Heart left ventricle (tissue), 16 donors: ENCODE measurements around the gene PHEX. TPM values are rescaled to one million over a fixed set of nuclear protein-coding genes. Genes with fewer than 3 reads are reported as not detected.

ENCODE experiments used
- ATAC-seq, 4 donors: fragments of 200-7000 bp; cut with Tn5 transposase; one replicate each; pipeline ENCODE4 v1.9.1; 2020 to 2022; ENCODE audit warnings: moderate library complexity in 4 of 4, mild to moderate bottlenecking in 3 of 4, moderate number of reproducible peaks in 1 of 4
- DNase-seq, 5 donors: peaks; one replicate each; pipeline ENCODE4 v3.0.0-alpha.2; 2020
- H3K27ac ChIP-seq, 12 donors: fragments of 200-600 bp; sonication (generic) in 4 of 12; one replicate each; pipeline versions ENCODE4 v1.5.0 to v1.8.0; 2016 to 2022; ENCODE audit warnings: mild to moderate bottlenecking in 2 of 12
- H3K27me3 ChIP-seq, 9 donors: fragments of 200-600 bp; sonication (generic) in 2 of 9; one replicate each; pipeline versions ENCODE4 v1.5.1 to v1.8.0; 2016 to 2022; ENCODE audit warnings: mild to moderate bottlenecking in 3 of 9
- H3K36me3 ChIP-seq, 9 donors: fragments of 200-600 bp; sonication (generic) in 2 of 9; one replicate each; pipeline versions ENCODE4 v1.5.0 to v1.8.0; 2018 to 2022; ENCODE audit warnings: mild to moderate bottlenecking in 2 of 9
- H3K4me1 ChIP-seq, 12 donors: fragments of 200-600 bp; sonication (generic) in 4 of 12; one replicate each; pipeline versions ENCODE4 v1.5.0 to v1.8.0; 2016 to 2022; ENCODE audit warnings: mild to moderate bottlenecking in 3 of 12
- H3K4me3 ChIP-seq, 12 donors: fragments of 200-600 bp; sonication (generic) in 4 of 12; one replicate each; pipeline versions ENCODE4 v1.5.0 to v1.8.0; 2017 to 2022; ENCODE audit warnings: mild to moderate bottlenecking in 9 of 12, moderate library complexity in 4 of 12
- H3K9me3 ChIP-seq, 12 donors: fragments of 200-600 bp; sonication (generic) in 4 of 12; one replicate each; pipeline versions ENCODE4 v1.5.0 to v1.8.0; 2016 to 2022; ENCODE audit warnings: mild to moderate bottlenecking in 1 of 12
- POLR2A ChIP-seq, 2 donors: fragments of 450-650 bp; IDR thresholded peaks; one replicate each; pipeline ENCODE4 v1.6.1; 2017; ENCODE audit warnings: antibody characterized with exemption in 2 of 2, mild to moderate bottlenecking in 2 of 2, moderate library complexity in 2 of 2
- WGBS, 4 donors: extraction: QIAGEN DNeasy Blood & Tissue Kit in 2 of 4; methylation state at CpG; one replicate each; pipeline versions ENCODE4 v1.1.5 to v1.1.7; 2013 to 2018; 5-methylcytosine and 5-hydroxymethylcytosine counted together
- intact Hi-C, 10 donors: fragments of 100-400 bp; cut with DNase I; formaldehyde crosslinking; loops; one replicate each; pipeline versions ENCODE4 v1.11.1 to v1.14.2; 2022
- polyA plus RNA-seq, 2 donors: library from polyadenylated mRNA; stranded (reverse); fragments of 200-250 nt; gene quantifications; one replicate each; pipeline ENCODE4 v1.2.3, GENCODE V29; 2013
- total RNA-seq, 9 donors: library from RNA; depleted of rRNA in 2 of 9; stranded (reverse); fragments of >200 nt in 2 of 9; fragmentation: NEBNext Ultra II Directional in 3 of 9; extraction: Animal tissue kit (Norgen Biotek cat#: 25700) in 3 of 9; gene quantifications; one replicate each; pipeline versions ENCODE4 v1.1.0 to v1.2.4, GENCODE V29; 2016 to 2023
- TF ChIP-seq, protein P1 (sequence below), 12 donors: fragments of 200-600 bp; sonication (generic) in 4 of 12; IDR thresholded peaks; one replicate each; pipeline versions ENCODE4 v1.5.0 to v1.8.0; 2018 to 2022; ENCODE audit warnings: antibody characterized with exemption in 12 of 12, mild to moderate bottlenecking in 5 of 12
- donor health status: ischemic (EF 13 %, LVEDD 7.1; RV severe dilation, severe dysfunction).
- donor health status: healthy with polysubstance abuse.
- donor health status: DM: no; HTN: yes; CAD: no.
- donor health status: DM: no; HTN: no; CAD: no.
- donor health status: ischemic (EF 25% LVEDD 6.9; RV normal size, moderate dysfunction).
- donor health status: ischemic (EF 25% LVEDD 5.7; RV mildly dilated, moderate dysfunction).
- donor health status: healthy.
- donor health status: DM: yes; HTN: yes; CAD: no.
- donor health status: ischemic (EF 35%, LVEDD 5.7; RV mildly dilated, moderate dysfunction).
- donor health status: nonischemic (EF 11% LVEDD 7.7; RV severe dilation, severe dysfunction).
- donor health status: DM: yes; HTN: yes; CAD: no.
- donor health status: PGD.
- donor health status: ischemic (EF 29% LVEDD 5.4; RV normal size, mild dysfunction).
- donor health status: nonischemic (EF 23%, LVEDD 6.1; RV moderate dilation, normal function).

The PHEX gene
- total and polyA plus RNA-seq, 11 donors, result 0.01 to 0.53 (median 0.23) TPM; not detected in 5

DNA sequence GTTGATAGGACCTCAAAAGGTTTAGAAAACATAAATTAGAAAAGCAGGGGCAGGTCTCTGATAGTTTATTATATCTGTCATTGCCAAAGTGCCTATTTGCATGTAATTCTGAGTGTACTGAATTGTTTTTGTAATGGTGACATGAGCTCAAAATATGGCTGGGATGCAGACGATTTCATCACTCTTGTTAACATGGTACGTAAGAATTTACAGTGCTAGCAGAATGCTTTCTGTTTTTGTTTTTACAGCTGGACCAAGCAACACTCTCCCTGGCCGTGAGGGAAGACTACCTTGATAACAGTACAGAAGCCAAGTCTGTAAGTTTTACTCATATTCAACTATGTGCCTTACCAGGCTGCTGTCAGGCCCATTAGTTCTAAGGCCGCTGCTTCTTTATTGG lies 58.1 kb downstream of the PHEX start:
- no peaks in the 10 kb centered on the region for H3K36me3 ChIP-seq
- ATAC-seq (no peak), DNase-seq (no peak)
- no peaks in the 10 kb centered on the region for H3K4me1 ChIP-seq
- H3K9me3 ChIP-seq, result no peaks in the 10 kb centered on the region
- 51 to 81% (median 58%) methylated on average over 4 of the region's 4 CpGs for WGBS, 4 donors
- H3K27me3 ChIP-seq, result peaks cover 0 to 3% (median 0%) of the 10 kb centered on the region in 9 donors
- no peak overlapping the region for H3K27ac ChIP-seq
- no peak for TF ChIP-seq POLR2A (IDR thresholded peaks at IDR 0.05)
- TF ChIP-seq, protein P1, sequence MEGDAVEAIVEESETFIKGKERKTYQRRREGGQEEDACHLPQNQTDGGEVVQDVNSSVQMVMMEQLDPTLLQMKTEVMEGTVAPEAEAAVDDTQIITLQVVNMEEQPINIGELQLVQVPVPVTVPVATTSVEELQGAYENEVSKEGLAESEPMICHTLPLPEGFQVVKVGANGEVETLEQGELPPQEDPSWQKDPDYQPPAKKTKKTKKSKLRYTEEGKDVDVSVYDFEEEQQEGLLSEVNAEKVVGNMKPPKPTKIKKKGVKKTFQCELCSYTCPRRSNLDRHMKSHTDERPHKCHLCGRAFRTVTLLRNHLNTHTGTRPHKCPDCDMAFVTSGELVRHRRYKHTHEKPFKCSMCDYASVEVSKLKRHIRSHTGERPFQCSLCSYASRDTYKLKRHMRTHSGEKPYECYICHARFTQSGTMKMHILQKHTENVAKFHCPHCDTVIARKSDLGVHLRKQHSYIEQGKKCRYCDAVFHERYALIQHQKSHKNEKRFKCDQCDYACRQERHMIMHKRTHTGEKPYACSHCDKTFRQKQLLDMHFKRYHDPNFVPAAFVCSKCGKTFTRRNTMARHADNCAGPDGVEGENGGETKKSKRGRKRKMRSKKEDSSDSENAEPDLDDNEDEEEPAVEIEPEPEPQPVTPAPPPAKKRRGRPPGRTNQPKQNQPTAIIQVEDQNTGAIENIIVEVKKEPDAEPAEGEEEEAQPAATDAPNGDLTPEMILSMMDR (IDR thresholded peaks at IDR 0.05), result no peak
- intact Hi-C loops, result no loop called here
- no peak overlapping the region for H3K4me3 ChIP-seq

DNA sequence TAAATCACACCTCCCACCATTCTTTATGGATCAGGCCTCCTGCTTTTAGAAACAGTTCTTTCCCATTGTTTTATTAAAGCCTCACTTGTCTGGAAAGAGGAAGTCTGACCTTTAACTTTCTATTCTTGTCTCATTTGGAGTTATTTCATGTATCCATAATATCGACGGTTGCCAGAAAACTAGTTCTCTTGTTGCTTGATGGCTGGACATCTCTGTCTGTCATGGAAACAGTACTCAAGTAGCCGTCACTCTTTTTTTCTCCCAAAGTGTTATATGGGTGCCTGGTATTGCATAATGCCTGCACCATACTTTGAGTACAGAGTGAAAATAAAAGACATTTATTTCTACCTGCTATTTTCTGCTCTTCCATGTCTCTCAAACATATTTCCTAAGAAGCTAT lies 61.4 kb downstream of the PHEX start:
- H3K27me3 ChIP-seq, result peaks cover 0 to 3% (median 0%) of the 10 kb centered on the region in 9 donors
- intact Hi-C loops, result no loop called here
- H3K36me3 ChIP-seq, result no peaks in the 10 kb centered on the region
- H3K9me3 ChIP-seq, result no peaks in the 10 kb centered on the region
- ATAC-seq (peak in 2 of 4 donors; percentile 33 to 53), DNase-seq (no peak)
- H3K4me1 ChIP-seq, result no peaks in the 10 kb centered on the region
- TF ChIP-seq, protein P1 (IDR thresholded peaks at IDR 0.05), result no peak
- TF ChIP-seq POLR2A (IDR thresholded peaks at IDR 0.05), result no peak
- 15 to 35% (median 33%) methylated on average over 3 of the region's 3 CpGs for WGBS, 4 donors
- H3K27ac ChIP-seq, result no peak overlapping the region
- no peak overlapping the region for H3K4me3 ChIP-seq

DNA sequence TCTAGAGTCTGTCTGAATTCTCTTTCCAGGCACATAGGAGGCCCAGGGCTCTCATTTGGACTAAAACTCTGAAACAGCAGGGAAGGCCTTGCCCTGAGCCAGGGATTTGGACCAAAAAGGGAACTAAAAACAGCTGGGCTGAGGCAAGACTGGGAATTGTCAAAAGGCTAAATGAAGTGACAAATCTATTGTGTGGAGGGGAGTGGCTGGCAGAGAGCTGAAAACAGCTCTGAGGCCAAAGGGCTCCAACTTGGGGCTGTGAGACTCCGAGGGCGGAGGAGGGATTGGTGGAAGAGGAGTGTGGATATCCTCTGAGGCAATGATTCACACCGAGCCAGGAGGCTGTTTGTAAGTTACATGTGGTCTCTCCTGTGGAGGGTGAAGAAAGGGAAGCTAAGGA lies 63.2 kb downstream of the PHEX start:
- Histone ChIP-seq H3K4me1 (no peaks in the 10 kb centered on the region), H3K27me3 (no peaks in the 10 kb centered on the region), H3K4me3 (no peak overlapping the region), H3K36me3 (no peaks in the 10 kb centered on the region), H3K27ac (no peak overlapping the region), H3K9me3 (no peaks in the 10 kb centered on the region)
- no peak for TF ChIP-seq POLR2A (IDR thresholded peaks at IDR 0.05)
- TF ChIP-seq, protein P1 (IDR thresholded peaks at IDR 0.05), result no peak
- peak in 3 of 4 donors; percentile 37 to 81 (median 75) for ATAC-seq
- intact Hi-C loops, result no loop called here
- peak in 4 of 5 donors; percentile 7 to 42 (median 28) for DNase-seq
- WGBS, 4 donors, result 41 to 75% (median 60%) methylated on average over 3 of the region's 3 CpGs

DNA sequence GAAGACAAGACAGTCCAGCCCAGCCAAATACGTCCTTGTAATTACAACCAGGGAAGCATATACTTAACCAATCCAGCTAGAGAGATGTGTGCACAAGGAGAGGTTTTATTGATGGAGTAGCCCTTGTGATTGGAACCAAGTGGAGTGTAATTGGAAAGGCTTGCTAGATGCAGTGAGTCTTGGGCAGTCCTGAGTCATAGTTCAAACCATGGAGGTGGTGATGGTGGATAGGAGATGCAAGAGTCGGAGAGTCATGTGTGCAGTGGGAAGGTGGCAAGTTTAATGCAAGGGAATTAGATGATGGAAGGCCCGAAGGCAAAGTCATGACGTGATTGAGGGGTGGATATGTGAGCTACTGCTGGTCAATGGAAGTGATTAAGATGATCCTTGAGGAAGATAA lies 63.7 kb downstream of the PHEX start:
- no peak for TF ChIP-seq POLR2A (IDR thresholded peaks at IDR 0.05)
- TF ChIP-seq, protein P1 (IDR thresholded peaks at IDR 0.05), result no peak
- H3K4me3 ChIP-seq, result no peak overlapping the region
- H3K4me1 ChIP-seq, result no peaks in the 10 kb centered on the region
- H3K36me3 ChIP-seq, result no peaks in the 10 kb centered on the region
- DNase-seq, result no peak
- H3K9me3 ChIP-seq, result no peaks in the 10 kb centered on the region
- intact Hi-C loops, result no loop called here
- no peak overlapping the region for H3K27ac ChIP-seq
- no peak for ATAC-seq
- H3K27me3 ChIP-seq, result no peaks in the 10 kb centered on the region
- WGBS, 4 donors, result 79 to 95% (median 86%) methylated on average over 4 of the region's 4 CpGs
